OCI-LY1 (cell line): ENCODE data around the gene CHMP1A.

Experiments used
- EZH2 ChIP-seq: fragments of 200-600 bp; sonication (generic), shearing (Covaris generic); IDR thresholded peaks from 2 replicates; pipeline ENCODE4 v1.8.0; 2017; ENCODE audit warnings: borderline replicate concordance, mixed run types, mild to moderate bottlenecking, antibody characterized with exemption, low read length, moderate library complexity, mixed read lengths
- TF ChIP-seq, protein P1 (sequence below): fragments of 200-600 bp; sonication (generic), shearing (Covaris generic); IDR thresholded peaks from 2 replicates; pipeline ENCODE4 v1.5.1; 2017; ENCODE audit warnings: mild to moderate bottlenecking, antibody characterized with exemption, low read length, moderate library complexity, mixed read lengths

DNA sequence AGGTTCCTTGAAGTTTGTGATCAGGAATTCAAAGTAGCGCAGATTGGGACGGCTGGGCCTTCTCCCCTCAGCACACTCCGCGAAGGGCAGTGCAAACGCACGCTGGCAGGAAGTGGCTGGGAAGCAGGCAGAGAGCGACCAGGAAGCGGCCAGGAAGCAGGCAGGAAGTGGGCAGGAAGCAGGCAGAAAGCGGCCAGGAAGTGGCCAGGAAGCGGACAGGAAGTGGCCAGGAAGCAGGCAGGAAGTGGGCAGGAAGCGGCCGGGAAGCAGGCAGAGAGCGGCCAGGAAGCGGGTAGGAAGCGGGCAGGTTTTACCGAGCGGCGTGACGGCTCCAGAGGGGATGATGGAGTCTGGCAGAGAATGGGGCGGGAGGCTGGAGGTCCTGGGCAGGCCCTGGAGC is 40.9 kb downstream of the CHMP1A start:
- TF ChIP-seq, protein P1, sequence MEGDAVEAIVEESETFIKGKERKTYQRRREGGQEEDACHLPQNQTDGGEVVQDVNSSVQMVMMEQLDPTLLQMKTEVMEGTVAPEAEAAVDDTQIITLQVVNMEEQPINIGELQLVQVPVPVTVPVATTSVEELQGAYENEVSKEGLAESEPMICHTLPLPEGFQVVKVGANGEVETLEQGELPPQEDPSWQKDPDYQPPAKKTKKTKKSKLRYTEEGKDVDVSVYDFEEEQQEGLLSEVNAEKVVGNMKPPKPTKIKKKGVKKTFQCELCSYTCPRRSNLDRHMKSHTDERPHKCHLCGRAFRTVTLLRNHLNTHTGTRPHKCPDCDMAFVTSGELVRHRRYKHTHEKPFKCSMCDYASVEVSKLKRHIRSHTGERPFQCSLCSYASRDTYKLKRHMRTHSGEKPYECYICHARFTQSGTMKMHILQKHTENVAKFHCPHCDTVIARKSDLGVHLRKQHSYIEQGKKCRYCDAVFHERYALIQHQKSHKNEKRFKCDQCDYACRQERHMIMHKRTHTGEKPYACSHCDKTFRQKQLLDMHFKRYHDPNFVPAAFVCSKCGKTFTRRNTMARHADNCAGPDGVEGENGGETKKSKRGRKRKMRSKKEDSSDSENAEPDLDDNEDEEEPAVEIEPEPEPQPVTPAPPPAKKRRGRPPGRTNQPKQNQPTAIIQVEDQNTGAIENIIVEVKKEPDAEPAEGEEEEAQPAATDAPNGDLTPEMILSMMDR: no peak
- TF ChIP-seq EZH2: no peak
